CD14-positive monocyte (primary cell): ENCODE measurements around the gene TCOF1. TPM values are rescaled to one million over a fixed set of nuclear protein-coding genes. Genes with fewer than 3 reads are reported as not detected.

Source experiments
- DNase-seq, 3 donors: peaks; one replicate each; pipeline ENCODE4 v3.0.0-alpha.2; 2011 to 2022
- H2AFZ ChIP-seq: 2 replicates; pipeline ENCODE4 v1.6.0; 2012; ENCODE audit warnings: mild to moderate bottlenecking, low read depth, low read length, inconsistent platforms; ENCODE audit not compliant: insufficient read depth, poor library complexity, severe bottlenecking
- H3K27ac ChIP-seq, 2 donors: 1 replicate in 1 of 2; 2 replicates in 1 of 2; pipeline ENCODE4 v1.5.1; 2012 to 2013; ENCODE audit warnings: low read length in 2 of 2, control low read depth in 1 of 2, inconsistent platforms in 1 of 2, low read depth in 1 of 2, mild to moderate bottlenecking in 1 of 2
- H3K27me3 ChIP-seq, 2 donors: one replicate each; pipeline versions ENCODE4 v1.6.0 to v1.6.1; 2011 to 2013; ENCODE audit warnings: low read length in 2 of 2; ENCODE audit not compliant: control insufficient read depth in 2 of 2, insufficient read depth in 2 of 2
- H3K36me3 ChIP-seq, 2 donors: replicated peaks in 1 of 2; 1 replicate in 1 of 2; 2 replicates in 1 of 2; pipeline versions ENCODE4 v1.5.1 to v1.6.1; 2012 to 2013; ENCODE audit warnings: low read length in 2 of 2, control low read depth in 1 of 2, inconsistent platforms in 1 of 2, mild to moderate bottlenecking in 1 of 2; ENCODE audit not compliant: insufficient read depth in 2 of 2, control insufficient read depth in 1 of 2
- H3K4me1 ChIP-seq, 2 donors: 1 replicate in 1 of 2; 2 replicates in 1 of 2; pipeline versions ENCODE4 v1.5.1 to v1.6.1; 2012 to 2013; ENCODE audit warnings: low read length in 2 of 2, control low read depth in 1 of 2, inconsistent platforms in 1 of 2, mild to moderate bottlenecking in 1 of 2, moderate library complexity in 1 of 2; ENCODE audit not compliant: insufficient read depth in 2 of 2, control insufficient read depth in 1 of 2
- H3K4me2 ChIP-seq: replicated peaks from 2 replicates; pipeline ENCODE3; 2012; ENCODE audit warnings: low read length, moderate library complexity, mild to moderate bottlenecking; ENCODE audit not compliant: poor library complexity, severe bottlenecking; ENCODE audit errors: extremely low read depth
- H3K4me3 ChIP-seq, 3 experiments: fragments of 200-600 bp in 1 of 3; sonication (generic) in 1 of 3; replicated peaks in 1 of 3; 1 replicate in 2 of 3; 2 replicates in 1 of 3; pipeline ENCODE4 v1.5.1; 2011 to 2013; ENCODE audit warnings: low read length in 3 of 3, mild to moderate bottlenecking in 3 of 3, control low read depth in 2 of 3, low read depth in 2 of 3, inconsistent platforms in 1 of 3, moderate library complexity in 1 of 3
- H3K79me2 ChIP-seq: 2 replicates; pipeline ENCODE4 v1.6.0; 2012; ENCODE audit warnings: mild to moderate bottlenecking, control low read depth, inconsistent platforms, low read length, moderate library complexity; ENCODE audit not compliant: insufficient read depth
- H3K9ac ChIP-seq: 2 replicates; pipeline ENCODE4 v1.6.0; 2017; ENCODE audit warnings: low read length, mild to moderate bottlenecking; ENCODE audit not compliant: insufficient read depth, poor library complexity, severe bottlenecking
- H3K9me3 ChIP-seq, 2 donors: replicated peaks in 1 of 2; 1 replicate in 1 of 2; 2 replicates in 1 of 2; pipeline versions ENCODE4 v1.5.1 to v1.6.1; 2012 to 2013; ENCODE audit warnings: low read length in 2 of 2, control low read depth in 1 of 2; ENCODE audit not compliant: control insufficient read depth in 1 of 2, insufficient read depth in 1 of 2
- H4K20me1 ChIP-seq: 2 replicates; pipeline ENCODE4 v1.6.0; 2012; ENCODE audit warnings: mild to moderate bottlenecking, low read length, control low read depth, moderate library complexity; ENCODE audit not compliant: insufficient read depth
- H3K27ac Mint-ChIP-seq, 7 donors: one replicate each; pipeline ENCODE4 v1.8.0; 2020; ENCODE audit warnings: mild to moderate bottlenecking in 7 of 7, mixed read lengths in 7 of 7, moderate library complexity in 6 of 7, inconsistent platforms in 2 of 7
- H3K27me3 Mint-ChIP-seq, 3 donors: one replicate each; pipeline ENCODE4 v1.8.0; 2021 to 2022; ENCODE audit warnings: low read depth in 3 of 3, mild to moderate bottlenecking in 3 of 3, mixed read lengths in 3 of 3, moderate library complexity in 3 of 3, inconsistent platforms in 1 of 3
- H3K36me3 Mint-ChIP-seq, 2 donors: one replicate each; pipeline ENCODE4 v1.8.0; 2020; ENCODE audit warnings: mixed read lengths in 2 of 2, inconsistent platforms in 1 of 2, mild to moderate bottlenecking in 1 of 2
- H3K4me1 Mint-ChIP-seq: one replicate; pipeline ENCODE4 v1.8.0; 2020; ENCODE audit warnings: mild to moderate bottlenecking, mixed read lengths
- H3K4me3 Mint-ChIP-seq, 2 donors: one replicate each; pipeline ENCODE4 v1.8.0; 2020; ENCODE audit warnings: mild to moderate bottlenecking in 2 of 2, mixed read lengths in 2 of 2, moderate library complexity in 1 of 2
- H3K9me3 Mint-ChIP-seq, 7 donors: one replicate each; pipeline ENCODE4 v1.8.0; 2020 to 2022; ENCODE audit warnings: mixed read lengths in 7 of 7, mild to moderate bottlenecking in 6 of 7, moderate library complexity in 6 of 7, inconsistent platforms in 2 of 7
- WGBS: methylation state at CpG from one replicate; pipeline ENCODE4 v1.1.5; 2013; ENCODE audit warnings: missing lambda C conversion rate; ENCODE audit not compliant: insufficient coverage; 5-methylcytosine and 5-hydroxymethylcytosine counted together
- intact Hi-C, 2 donors: fragments of 100-400 bp; cut with micrococcal nuclease; formaldehyde crosslinking; loops; one replicate each; pipeline versions ENCODE4 v1.15.0 to v1.15.1; 2023
- polyA plus RNA-seq, 3 donors: library from polyadenylated mRNA; depleted of rRNA in 1 of 3; unstranded in 2 of 3; stranded (reverse) in 1 of 3; fragments of 300-500 nt in 2 of 3; fragments of >200 nt in 1 of 3; fragmentation: Illumina TruSeq in 2 of 3; gene quantifications; 1 replicate in 2 of 3; 2 replicates in 1 of 3; pipeline ENCODE4 v1.2.3, GENCODE V29; 2012 to 2021
- TF ChIP-seq, protein P1 (sequence below): fragments of 200-600 bp; IDR thresholded peaks from one replicate; pipeline ENCODE4 v1.8.0; 2022; ENCODE audit warnings: antibody characterized with exemption, mild to moderate bottlenecking

The TCOF1 gene
- polyA plus RNA-seq, 3 donors, result 1.4 to 18.0 (median 2.3) TPM

DNA sequence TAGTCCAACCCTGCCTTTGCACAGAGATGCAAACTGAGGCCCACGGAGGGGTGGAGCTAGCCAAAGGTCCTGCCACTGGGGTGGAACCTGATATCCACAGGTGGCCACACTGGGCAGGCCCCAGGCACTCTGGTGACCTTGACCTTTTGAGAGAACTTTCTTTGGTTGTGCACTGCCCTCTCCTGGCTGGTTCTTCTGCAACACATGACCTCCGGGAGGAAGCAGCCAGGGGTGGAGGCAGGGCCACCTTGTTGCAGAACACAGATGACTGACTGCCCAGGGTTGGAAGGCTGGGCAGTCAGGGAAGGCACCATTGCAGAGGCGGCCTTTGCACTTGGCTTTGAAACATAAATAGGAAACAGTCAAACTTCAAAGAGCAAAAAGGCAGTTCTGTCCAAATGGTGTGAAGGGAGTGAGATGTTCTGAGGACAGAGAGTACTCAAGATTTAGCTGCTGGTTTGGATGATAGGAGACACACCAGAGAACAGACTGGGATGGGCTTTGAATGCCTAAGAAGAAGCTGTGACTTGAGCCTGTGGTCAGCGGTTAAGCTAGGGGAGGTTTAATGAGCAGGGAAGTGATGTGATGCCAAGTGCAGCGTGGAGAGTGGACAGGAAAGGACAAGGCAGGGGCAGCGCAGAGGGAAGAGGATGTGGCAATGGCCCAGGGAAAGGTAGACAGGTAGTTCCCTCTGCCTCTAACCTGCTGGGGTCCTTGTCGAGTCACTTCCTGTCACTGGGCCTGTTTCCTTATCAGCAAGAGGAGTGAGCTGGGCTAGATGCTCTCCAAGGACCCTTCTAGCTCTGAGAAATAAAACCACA lies 6.8 kb upstream of the TCOF1 start:
- intact Hi-C loops, result no loop called here
- Histone ChIP-seq H2AFZ (no peak overlapping the region), H3K4me1 (peaks cover 30 to 33% of the 10 kb centered on the region in 2 donors), H4K20me1 (no peaks in the 10 kb centered on the region), H3K9ac (no peak overlapping the region), H3K4me3 (no peak overlapping the region), H3K9me3 (no peaks in the 10 kb centered on the region), H3K36me3 (no peaks in the 10 kb centered on the region), H3K4me2 (no peak overlapping the region), H3K79me2 (no peaks in the 10 kb centered on the region), H3K27ac (no peak overlapping the region), H3K27me3 (no peaks in the 10 kb centered on the region)
- peak overlapping the region; percentile 21 to 72 (median 52) for H3K27ac Mint-ChIP-seq
- peaks cover 1 to 10% (median 4%) of the 10 kb centered on the region in 3 donors for H3K27me3 Mint-ChIP-seq
- H3K4me3 Mint-ChIP-seq, result peak overlapping the region in 1 of 2 donors; percentile 26
- 23% methylated on average over 6 of the region's 7 CpGs for WGBS
- H3K36me3 Mint-ChIP-seq, result no peaks in the 10 kb centered on the region
- TF ChIP-seq, protein P1, sequence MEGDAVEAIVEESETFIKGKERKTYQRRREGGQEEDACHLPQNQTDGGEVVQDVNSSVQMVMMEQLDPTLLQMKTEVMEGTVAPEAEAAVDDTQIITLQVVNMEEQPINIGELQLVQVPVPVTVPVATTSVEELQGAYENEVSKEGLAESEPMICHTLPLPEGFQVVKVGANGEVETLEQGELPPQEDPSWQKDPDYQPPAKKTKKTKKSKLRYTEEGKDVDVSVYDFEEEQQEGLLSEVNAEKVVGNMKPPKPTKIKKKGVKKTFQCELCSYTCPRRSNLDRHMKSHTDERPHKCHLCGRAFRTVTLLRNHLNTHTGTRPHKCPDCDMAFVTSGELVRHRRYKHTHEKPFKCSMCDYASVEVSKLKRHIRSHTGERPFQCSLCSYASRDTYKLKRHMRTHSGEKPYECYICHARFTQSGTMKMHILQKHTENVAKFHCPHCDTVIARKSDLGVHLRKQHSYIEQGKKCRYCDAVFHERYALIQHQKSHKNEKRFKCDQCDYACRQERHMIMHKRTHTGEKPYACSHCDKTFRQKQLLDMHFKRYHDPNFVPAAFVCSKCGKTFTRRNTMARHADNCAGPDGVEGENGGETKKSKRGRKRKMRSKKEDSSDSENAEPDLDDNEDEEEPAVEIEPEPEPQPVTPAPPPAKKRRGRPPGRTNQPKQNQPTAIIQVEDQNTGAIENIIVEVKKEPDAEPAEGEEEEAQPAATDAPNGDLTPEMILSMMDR, result peak; percentile 63
- H3K9me3 Mint-ChIP-seq, result no peaks in the 10 kb centered on the region
- peaks cover 34% of the 10 kb centered on the region for H3K4me1 Mint-ChIP-seq
- peak; percentile 52 to 68 (median 64) for DNase-seq

DNA sequence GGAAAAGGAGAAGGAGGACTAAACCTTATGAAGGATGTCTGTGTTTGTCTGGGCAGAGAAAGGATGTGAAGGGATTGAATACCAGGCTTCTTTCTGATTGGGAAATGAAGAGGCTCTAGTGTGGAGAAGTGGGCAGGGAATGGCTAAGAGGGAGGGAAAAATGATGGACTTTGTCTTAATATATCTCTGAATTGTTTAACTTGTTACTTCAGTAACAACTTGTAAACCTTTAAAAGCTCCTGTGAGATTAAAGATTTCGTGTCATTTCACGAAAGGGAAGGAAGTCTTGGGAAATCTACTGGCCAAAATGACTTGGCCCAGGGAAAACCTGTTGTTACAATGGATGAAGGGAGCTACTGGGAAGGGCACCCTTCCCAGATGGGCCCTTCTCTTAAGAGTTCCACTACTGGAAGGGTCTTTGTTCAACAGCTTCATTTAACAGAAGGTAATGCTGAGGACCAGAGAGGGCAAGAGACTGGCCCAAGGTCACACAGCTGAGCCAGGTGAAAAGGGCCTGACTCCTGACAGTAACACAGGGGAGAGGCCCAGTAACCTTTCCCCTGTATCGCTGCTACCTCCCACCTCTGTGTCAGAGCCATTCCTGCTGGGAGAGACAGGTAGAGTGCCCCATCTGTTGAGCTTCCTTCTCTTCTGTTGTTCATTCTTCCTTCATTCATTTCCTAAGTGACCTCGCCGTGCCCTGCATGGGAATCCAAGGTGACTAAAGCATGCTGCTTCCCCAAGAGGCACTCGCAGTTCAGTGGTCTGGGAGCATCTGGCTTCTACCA lies 5.1 kb upstream of the TCOF1 start:
- Histone ChIP-seq H3K27ac (no peak overlapping the region), H3K36me3 (no peaks in the 10 kb centered on the region), H4K20me1 (no peaks in the 10 kb centered on the region), H3K9ac (no peak overlapping the region), H3K4me3 (no peak overlapping the region), H3K4me1 (peaks cover 37 to 41% of the 10 kb centered on the region in 2 donors), H3K79me2 (no peaks in the 10 kb centered on the region), H3K27me3 (no peaks in the 10 kb centered on the region), H2AFZ (no peak overlapping the region), H3K9me3 (no peaks in the 10 kb centered on the region), H3K4me2 (peak overlapping the region; percentile 16)
- Mint-ChIP-seq H3K9me3 (no peaks in the 10 kb centered on the region), H3K4me3 (peak overlapping the region in 1 of 2 donors; percentile 12), H3K36me3 (no peaks in the 10 kb centered on the region), H3K27me3 (peaks cover 1 to 8% (median 4%) of the 10 kb centered on the region in 3 donors), H3K27ac (peak overlapping the region in 6 of 7 donors; percentile 31 to 68 (median 62)), H3K4me1 (peaks cover 41% of the 10 kb centered on the region)
- TF ChIP-seq, protein P1, result no peak
- intact Hi-C loops, result no loop called here
- peak in 2 of 3 donors; percentile 28 to 35 for DNase-seq
- WGBS, result 100% methylated on average over 1 of the region's 6 CpGs
